Effector memory CD4-positive, alpha-beta T cell (primary cell): Measurements from ENCODE around the gene LIMK1.

Source experiments
- DNase-seq, 3 donors: peaks; one replicate each; pipeline ENCODE4 v3.0.0-alpha.2; 2020
- H3K27ac ChIP-seq: 2 replicates; pipeline ENCODE4 v1.7.0; 2013; ENCODE audit warnings: mild to moderate bottlenecking, low read length, moderate library complexity; ENCODE audit not compliant: insufficient read depth, poor library complexity, severe bottlenecking
- H3K27me3 ChIP-seq: replicated peaks from 2 replicates; pipeline ENCODE4 v1.7.0; 2013; ENCODE audit warnings: mild to moderate bottlenecking, low read length; ENCODE audit not compliant: insufficient read depth, control insufficient read depth, poor library complexity, severe bottlenecking
- H3K36me3 ChIP-seq: 2 replicates; pipeline ENCODE4 v1.7.0; 2013; ENCODE audit warnings: mild to moderate bottlenecking, low read length, moderate library complexity; ENCODE audit not compliant: control insufficient read depth, insufficient read depth
- H3K4me1 ChIP-seq: 2 replicates; pipeline ENCODE4 v1.7.0; 2013; ENCODE audit warnings: low read length, mild to moderate bottlenecking; ENCODE audit not compliant: control insufficient read depth, insufficient read depth, poor library complexity, severe bottlenecking
- H3K4me3 ChIP-seq: 2 replicates; pipeline ENCODE4 v1.7.0; 2013; ENCODE audit warnings: low read length, low read depth, mild to moderate bottlenecking; ENCODE audit not compliant: insufficient read depth, poor library complexity, severe bottlenecking
- H3K9me3 ChIP-seq: 2 replicates; pipeline ENCODE4 v1.7.0; 2013; ENCODE audit warnings: mild to moderate bottlenecking, low read length, moderate library complexity; ENCODE audit not compliant: control insufficient read depth

Gene LIMK1

GRCh38 chr7:74083928-74084721 lies 521 bp downstream of the LIMK1 start:
- Histone ChIP-seq H3K9me3 (no peaks in the 10 kb centered on the region), H3K27ac (peak overlapping the region; percentile 42), H3K4me3 (peak overlapping the region; percentile 69), H3K27me3 (no peaks in the 10 kb centered on the region), H3K4me1 (peaks cover 13% of the 10 kb centered on the region), H3K36me3 (no peaks in the 10 kb centered on the region)
- DNase-seq = no peak

GRCh38 chr7:74084722-74085578 lies 1.3 kb downstream of the LIMK1 start:
- no peak for DNase-seq
- Histone ChIP-seq H3K27me3 (no peaks in the 10 kb centered on the region), H3K4me1 (peaks cover 13% of the 10 kb centered on the region), H3K27ac (peak overlapping the region; percentile 42), H3K4me3 (peak overlapping the region; percentile 69), H3K9me3 (no peaks in the 10 kb centered on the region), H3K36me3 (no peaks in the 10 kb centered on the region)

GRCh38 chr7:74087791-74088453 lies 4.3 kb downstream of the LIMK1 start:
- H3K4me3 ChIP-seq = no peak overlapping the region
- H3K9me3 ChIP-seq = no peaks in the 10 kb centered on the region
- DNase-seq = no peak
- no peaks in the 10 kb centered on the region for H3K36me3 ChIP-seq
- no peaks in the 10 kb centered on the region for H3K27me3 ChIP-seq
- no peak overlapping the region for H3K27ac ChIP-seq
- peaks cover 12% of the 10 kb centered on the region for H3K4me1 ChIP-seq

GRCh38 chr7:74092321-74092963 lies 8.8 kb downstream of the LIMK1 start:
- Histone ChIP-seq H3K27me3 (no peaks in the 10 kb centered on the region), H3K36me3 (no peaks in the 10 kb centered on the region)

GRCh38 chr7:74092964-74093471 lies 9.4 kb downstream of the LIMK1 start:
- peaks cover 18% of the 10 kb centered on the region for H3K4me1 ChIP-seq
- H3K9me3 ChIP-seq = no peaks in the 10 kb centered on the region
- H3K27ac ChIP-seq = peak overlapping the region; percentile 69
- no peak for DNase-seq
- no peaks in the 10 kb centered on the region for H3K27me3 ChIP-seq
- peaks cover 5% of the 10 kb centered on the region for H3K36me3 ChIP-seq
- no peak overlapping the region for H3K4me3 ChIP-seq

More at GRCh38 chr7:74092321-74092963, 8.8 kb downstream of the LIMK1 start:
- peaks cover 18% of the 10 kb centered on the region for H3K4me1 ChIP-seq
- no peak overlapping the region for H3K27ac ChIP-seq
- DNase-seq = no peak
- no peak overlapping the region for H3K4me3 ChIP-seq
- H3K9me3 ChIP-seq = no peaks in the 10 kb centered on the region

GRCh38 chr7:74093671-74094223 lies 10.1 kb downstream of the LIMK1 start:
- no peaks in the 10 kb centered on the region for H3K27me3 ChIP-seq
- peaks cover 18% of the 10 kb centered on the region for H3K4me1 ChIP-seq
- H3K4me3 ChIP-seq = peak overlapping the region; percentile 81

GRCh38 chr7:74094224-74095101 lies 10.9 kb downstream of the LIMK1 start:
- Histone ChIP-seq H3K36me3 (peaks cover 8% of the 10 kb centered on the region), H3K27ac (peak overlapping the region; percentile 69), H3K4me1 (peaks cover 18% of the 10 kb centered on the region), H3K27me3 (no peaks in the 10 kb centered on the region), H3K4me3 (peak overlapping the region; percentile 81), H3K9me3 (no peaks in the 10 kb centered on the region)
- DNase-seq = peak; percentile 45 to 55 (median 51)

More at GRCh38 chr7:74093671-74094223, 10.1 kb downstream of the LIMK1 start:
- peak overlapping the region; percentile 69 for H3K27ac ChIP-seq
- peaks cover 5% of the 10 kb centered on the region for H3K36me3 ChIP-seq
- DNase-seq = no peak
- no peaks in the 10 kb centered on the region for H3K9me3 ChIP-seq

GRCh38 chr7:74095135-74095534 lies 11.5 kb downstream of the LIMK1 start:
- Histone ChIP-seq H3K27ac (peak overlapping the region; percentile 69), H3K9me3 (no peaks in the 10 kb centered on the region), H3K4me1 (peaks cover 18% of the 10 kb centered on the region), H3K27me3 (no peaks in the 10 kb centered on the region), H3K4me3 (peak overlapping the region; percentile 81), H3K36me3 (peaks cover 8% of the 10 kb centered on the region)
- DNase-seq = no peak
